Liver (tissue), 9 donors: ENCODE data around the gene SECTM1. TPM values are rescaled to one million over a fixed set of nuclear protein-coding genes. Genes with fewer than 3 reads are reported as not detected.

Experiments
- DNase-seq: peaks from one replicate; pipeline ENCODE4 v3.0.0-alpha.2; 2017; ENCODE audit warnings: low spot score
- H3K27ac ChIP-seq, 2 donors: one replicate each; pipeline ENCODE4 v1.7.0; 2013; ENCODE audit warnings: inconsistent platforms in 2 of 2, low read length in 2 of 2, control low read depth in 1 of 2, low read depth in 1 of 2, mild to moderate bottlenecking in 1 of 2
- H3K27me3 ChIP-seq, 4 donors: one replicate each; pipeline versions ENCODE4 v1.6.1 to v1.7.0; 2013; ENCODE audit warnings: low read length in 3 of 4, inconsistent platforms in 1 of 4, mild to moderate bottlenecking in 1 of 4, moderate library complexity in 1 of 4; ENCODE audit not compliant: control insufficient read depth in 4 of 4, insufficient read depth in 4 of 4
- H3K36me3 ChIP-seq, 4 donors: one replicate each; pipeline versions ENCODE4 v1.6.1 to v1.7.0; 2013; ENCODE audit warnings: low read length in 3 of 4, mild to moderate bottlenecking in 3 of 4, low read depth in 1 of 4, moderate library complexity in 1 of 4; ENCODE audit not compliant: control insufficient read depth in 4 of 4, insufficient read depth in 3 of 4
- H3K4me1 ChIP-seq, 4 donors: one replicate each; pipeline versions ENCODE4 v1.6.1 to v1.7.0; 2013; ENCODE audit warnings: low read length in 3 of 4, mild to moderate bottlenecking in 3 of 4, moderate library complexity in 1 of 4; ENCODE audit not compliant: control insufficient read depth in 4 of 4, insufficient read depth in 4 of 4
- H3K4me3 ChIP-seq, 3 donors: one replicate each; pipeline versions ENCODE4 v1.6.1 to v1.7.0; 2013; ENCODE audit warnings: low read length in 3 of 3, control low read depth in 1 of 3, low read depth in 1 of 3, mild to moderate bottlenecking in 1 of 3
- H3K9ac ChIP-seq, 2 donors: one replicate each; pipeline ENCODE4 v1.7.0; 2013; ENCODE audit warnings: low read length in 2 of 2, mild to moderate bottlenecking in 2 of 2, moderate library complexity in 2 of 2, control low read depth in 1 of 2, low read depth in 1 of 2
- H3K9me3 ChIP-seq, 4 donors: one replicate each; pipeline versions ENCODE4 v1.6.1 to v1.7.0; 2013; ENCODE audit warnings: low read length in 3 of 4; ENCODE audit not compliant: control insufficient read depth in 4 of 4
- EGR1 ChIP-seq, 2 donors: IDR thresholded peaks; 2 replicates each; pipeline ENCODE4 v1.6.1; 2016 to 2018; ENCODE audit warnings: antibody characterized with exemption in 2 of 2, low read depth in 2 of 2
- FOXA1 ChIP-seq: IDR thresholded peaks from 2 replicates; pipeline ENCODE4 v1.6.1; 2016; ENCODE audit warnings: antibody characterized with exemption
- FOXA2 ChIP-seq: IDR thresholded peaks from 2 replicates; pipeline ENCODE4 v1.6.1; 2016; ENCODE audit warnings: antibody characterized with exemption
- GABPA ChIP-seq, 2 donors: IDR thresholded peaks in 1 of 2; conservative IDR thresholded peaks in 1 of 2; 2 replicates each; pipeline ENCODE4 v1.6.1; 2016; ENCODE audit warnings: antibody characterized with exemption in 2 of 2, mild to moderate bottlenecking in 1 of 2, moderate library complexity in 1 of 2
- HNF4G ChIP-seq: IDR thresholded peaks from 2 replicates; pipeline ENCODE4 v1.6.1; 2016; ENCODE audit warnings: antibody characterized with exemption
- NR2F2 ChIP-seq: IDR thresholded peaks from 2 replicates; pipeline ENCODE4 v1.6.1; 2016; ENCODE audit warnings: antibody characterized with exemption
- RXRA ChIP-seq, 2 donors: IDR thresholded peaks; 2 replicates each; pipeline ENCODE4 v1.6.1; 2017 to 2018; ENCODE audit warnings: antibody characterized with exemption in 2 of 2, mild to moderate bottlenecking in 1 of 2
- YY1 ChIP-seq: IDR thresholded peaks from 2 replicates; pipeline ENCODE4 v1.6.1; 2016; ENCODE audit warnings: antibody characterized with exemption, mild to moderate bottlenecking
- WGBS: extraction: QIAGEN DNeasy Blood & Tissue Kit; methylation state at CpG from one replicate; pipeline ENCODE4 v1.1.7; 2013; 5-methylcytosine and 5-hydroxymethylcytosine counted together
- polyA plus RNA-seq, 2 donors: library from polyadenylated mRNA; stranded (reverse) in 1 of 2; unstranded in 1 of 2; fragments of 200-250 nt in 1 of 2; fragments of >200 nt in 1 of 2; fragmentation: Nextera tagmentation in 1 of 2; extraction: Ambion mirVana in 1 of 2; gene quantifications; one replicate each; pipeline versions ENCODE4 v1.2.1 to v1.2.3, GENCODE V29; 2013 to 2015
- total RNA-seq, 2 donors: library from RNA; depleted of rRNA; stranded (reverse); fragments of >200 nt; gene quantifications; one replicate each; pipeline ENCODE4 v1.2.3, GENCODE V29; 2014
- TF ChIP-seq, protein P1 (sequence below): IDR thresholded peaks from 2 replicates; pipeline ENCODE4 v1.6.1; 2016; ENCODE audit warnings: antibody characterized with exemption
- TF ChIP-seq, protein P2 (sequence below): IDR thresholded peaks from 2 replicates; pipeline ENCODE4 v1.6.1; 2016; ENCODE audit warnings: antibody characterized with exemption
- TF ChIP-seq, protein P3 (sequence below): IDR thresholded peaks from 2 replicates; pipeline ENCODE4 v1.6.1; 2016; ENCODE audit warnings: antibody characterized with exemption
- TF ChIP-seq, protein P4 (sequence below): fragments of 150-350 bp; IDR thresholded peaks from 2 replicates; pipeline ENCODE4 v1.5.1; 2017; ENCODE audit warnings: improper control_type of control experiment, low read depth, low read length; ENCODE audit not compliant: missing input control
- donor health status: healthy.
- donor health status: healthy.
- donor health status: healthy.
- donor health status: healthy.
- donor health status: healthy.

Gene SECTM1
- total and polyA plus RNA-seq, 4 donors: 1.3 to 14.2 (median 4.6) TPM

DNA sequence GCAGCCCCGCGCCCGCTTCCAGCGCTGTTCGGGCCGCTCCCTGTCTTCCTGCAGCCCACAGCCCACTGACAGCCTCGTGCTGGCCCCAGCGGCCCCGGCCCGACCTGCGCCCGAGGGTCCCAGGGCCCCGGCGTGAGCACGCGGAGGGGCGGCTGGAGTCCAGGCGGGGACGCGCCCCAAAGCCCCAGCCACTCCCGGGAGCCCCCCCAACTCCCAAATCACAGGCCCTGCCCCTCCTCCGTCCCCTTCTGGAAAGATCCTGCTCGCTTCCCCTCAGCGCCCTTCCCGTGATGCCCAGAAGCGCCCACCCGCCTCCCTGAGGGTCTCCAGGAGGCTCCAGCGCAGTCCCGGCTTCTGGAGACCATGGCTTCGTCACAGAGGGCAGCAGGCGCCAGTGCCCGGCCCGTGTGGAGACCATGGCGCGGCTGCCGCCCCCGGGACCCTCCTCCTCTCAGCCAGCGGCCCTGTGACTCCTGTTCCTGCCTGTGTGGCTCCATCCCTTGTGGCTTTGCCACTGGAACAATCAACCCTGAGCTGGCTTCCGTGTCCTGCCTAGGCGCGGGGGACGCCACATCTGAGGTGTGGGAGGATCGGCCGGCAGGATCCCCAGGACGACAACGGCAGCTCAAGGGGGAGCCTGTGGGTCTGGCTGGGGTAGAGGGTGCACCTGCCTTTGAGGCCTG, 41.9 kb upstream of the SECTM1 start:
- Histone ChIP-seq H3K9ac (no peak overlapping the region), H3K4me3 (no peak overlapping the region), H3K4me1 (peaks cover 4 to 24% (median 14%) of the 10 kb centered on the region in 4 donors), H3K27me3 (peaks cover 0 to 17% (median 6%) of the 10 kb centered on the region in 4 donors), H3K9me3 (no peaks in the 10 kb centered on the region), H3K36me3 (no peaks in the 10 kb centered on the region), H3K27ac (no peak overlapping the region)
- TF ChIP-seq, protein P1, sequence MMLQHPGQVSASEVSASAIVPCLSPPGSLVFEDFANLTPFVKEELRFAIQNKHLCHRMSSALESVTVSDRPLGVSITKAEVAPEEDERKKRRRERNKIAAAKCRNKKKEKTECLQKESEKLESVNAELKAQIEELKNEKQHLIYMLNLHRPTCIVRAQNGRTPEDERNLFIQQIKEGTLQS: no peak
- TF ChIP-seq, protein P2, sequence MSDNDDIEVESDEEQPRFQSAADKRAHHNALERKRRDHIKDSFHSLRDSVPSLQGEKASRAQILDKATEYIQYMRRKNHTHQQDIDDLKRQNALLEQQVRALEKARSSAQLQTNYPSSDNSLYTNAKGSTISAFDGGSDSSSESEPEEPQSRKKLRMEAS: no peak
- TF ChIP-seq EGR1 (IDR thresholded peaks at IDR 0.05; ENCODE audit: low read depth in 2 of 2) (no peak), GABPA (IDR thresholded peaks at IDR 0.05 in 1 of 2, conservative IDR thresholded peaks at IDR 0.05 in 1 of 2) (no peak), NR2F2 (no peak), FOXA1 (no peak), YY1 (no peak), HNF4G (no peak), RXRA (IDR thresholded peaks at IDR 0.05) (no peak), FOXA2 (no peak)
- TF ChIP-seq, protein P3, sequence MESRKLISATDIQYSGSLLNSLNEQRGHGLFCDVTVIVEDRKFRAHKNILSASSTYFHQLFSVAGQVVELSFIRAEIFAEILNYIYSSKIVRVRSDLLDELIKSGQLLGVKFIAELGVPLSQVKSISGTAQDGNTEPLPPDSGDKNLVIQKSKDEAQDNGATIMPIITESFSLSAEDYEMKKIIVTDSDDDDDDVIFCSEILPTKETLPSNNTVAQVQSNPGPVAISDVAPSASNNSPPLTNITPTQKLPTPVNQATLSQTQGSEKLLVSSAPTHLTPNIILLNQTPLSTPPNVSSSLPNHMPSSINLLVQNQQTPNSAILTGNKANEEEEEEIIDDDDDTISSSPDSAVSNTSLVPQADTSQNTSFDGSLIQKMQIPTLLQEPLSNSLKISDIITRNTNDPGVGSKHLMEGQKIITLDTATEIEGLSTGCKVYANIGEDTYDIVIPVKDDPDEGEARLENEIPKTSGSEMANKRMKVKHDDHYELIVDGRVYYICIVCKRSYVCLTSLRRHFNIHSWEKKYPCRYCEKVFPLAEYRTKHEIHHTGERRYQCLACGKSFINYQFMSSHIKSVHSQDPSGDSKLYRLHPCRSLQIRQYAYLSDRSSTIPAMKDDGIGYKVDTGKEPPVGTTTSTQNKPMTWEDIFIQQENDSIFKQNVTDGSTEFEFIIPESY: no peak
- TF ChIP-seq, protein P4, sequence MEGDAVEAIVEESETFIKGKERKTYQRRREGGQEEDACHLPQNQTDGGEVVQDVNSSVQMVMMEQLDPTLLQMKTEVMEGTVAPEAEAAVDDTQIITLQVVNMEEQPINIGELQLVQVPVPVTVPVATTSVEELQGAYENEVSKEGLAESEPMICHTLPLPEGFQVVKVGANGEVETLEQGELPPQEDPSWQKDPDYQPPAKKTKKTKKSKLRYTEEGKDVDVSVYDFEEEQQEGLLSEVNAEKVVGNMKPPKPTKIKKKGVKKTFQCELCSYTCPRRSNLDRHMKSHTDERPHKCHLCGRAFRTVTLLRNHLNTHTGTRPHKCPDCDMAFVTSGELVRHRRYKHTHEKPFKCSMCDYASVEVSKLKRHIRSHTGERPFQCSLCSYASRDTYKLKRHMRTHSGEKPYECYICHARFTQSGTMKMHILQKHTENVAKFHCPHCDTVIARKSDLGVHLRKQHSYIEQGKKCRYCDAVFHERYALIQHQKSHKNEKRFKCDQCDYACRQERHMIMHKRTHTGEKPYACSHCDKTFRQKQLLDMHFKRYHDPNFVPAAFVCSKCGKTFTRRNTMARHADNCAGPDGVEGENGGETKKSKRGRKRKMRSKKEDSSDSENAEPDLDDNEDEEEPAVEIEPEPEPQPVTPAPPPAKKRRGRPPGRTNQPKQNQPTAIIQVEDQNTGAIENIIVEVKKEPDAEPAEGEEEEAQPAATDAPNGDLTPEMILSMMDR: no peak
- WGBS: 64% methylated on average over 46 of the region's 46 CpGs
- DNase-seq: no peak

DNA sequence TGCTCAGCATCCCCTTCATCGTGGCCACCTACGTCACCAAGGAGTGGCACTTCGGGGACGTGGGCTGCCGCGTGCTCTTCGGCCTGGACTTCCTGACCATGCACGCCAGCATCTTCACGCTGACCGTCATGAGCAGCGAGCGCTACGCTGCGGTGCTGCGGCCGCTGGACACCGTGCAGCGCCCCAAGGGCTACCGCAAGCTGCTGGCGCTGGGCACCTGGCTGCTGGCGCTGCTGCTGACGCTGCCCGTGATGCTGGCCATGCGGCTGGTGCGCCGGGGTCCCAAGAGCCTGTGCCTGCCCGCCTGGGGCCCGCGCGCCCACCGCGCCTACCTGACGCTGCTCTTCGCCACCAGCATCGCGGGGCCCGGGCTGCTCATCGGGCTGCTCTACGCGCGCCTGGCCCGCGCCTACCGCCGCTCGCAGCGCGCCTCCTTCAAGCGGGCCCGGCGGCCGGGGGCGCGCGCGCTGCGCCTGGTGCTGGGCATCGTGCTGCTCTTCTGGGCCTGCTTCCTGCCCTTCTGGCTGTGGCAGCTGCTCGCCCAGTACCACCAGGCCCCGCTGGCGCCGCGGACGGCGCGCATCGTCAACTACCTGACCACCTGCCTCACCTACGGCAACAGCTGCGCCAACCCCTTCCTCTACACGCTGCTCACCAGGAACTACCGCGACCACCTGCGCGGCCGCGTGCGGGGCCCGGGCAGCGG, 41.2 kb upstream of the SECTM1 start:
- H3K27me3 ChIP-seq: peaks cover 0 to 17% (median 6%) of the 10 kb centered on the region in 4 donors
- H3K36me3 ChIP-seq: no peaks in the 10 kb centered on the region
- H3K9ac ChIP-seq: no peak overlapping the region
- 46% methylated on average over 79 of the region's 79 CpGs for WGBS
- no peaks in the 10 kb centered on the region for H3K9me3 ChIP-seq
- peaks cover 5 to 27% (median 15%) of the 10 kb centered on the region in 4 donors for H3K4me1 ChIP-seq
- H3K4me3 ChIP-seq: no peak overlapping the region
- no peak overlapping the region for H3K27ac ChIP-seq
- TF ChIP-seq NR2F2 (no peak), FOXA2 (no peak)
- no peak for DNase-seq
